NCI-H2107 treated with DMSO at 0.1 percent for 48 hours (cell line): Measurements from ENCODE around the gene RPL22.

Experiments used
- DNase-seq: peaks from one replicate; lab custom pipeline; 2025; ENCODE audit not compliant: unreplicated experiment; lab: John Stamatoyannopoulos, UW

Gene RPL22

DNA sequence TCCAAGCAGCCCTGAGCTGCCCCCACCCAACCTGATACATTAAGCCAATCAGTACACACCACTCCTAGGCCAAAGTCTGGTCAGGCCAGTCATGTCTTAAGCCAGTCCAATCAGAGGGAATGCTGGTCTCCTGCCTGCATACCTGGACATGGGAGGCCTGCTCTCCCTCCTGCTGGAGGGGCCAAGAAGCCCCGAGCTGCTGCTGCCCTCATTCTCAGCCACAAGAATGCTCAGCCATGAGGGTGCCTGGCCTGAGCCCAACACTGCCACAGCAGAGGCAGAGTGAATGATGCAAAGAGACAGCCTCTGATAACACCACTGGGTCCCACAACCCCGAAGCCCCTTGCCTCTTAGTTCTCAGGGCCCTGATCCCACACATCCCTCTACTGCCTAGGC, 42.3 kb downstream of the RPL22 start:
- no peak for DNase-seq

DNA sequence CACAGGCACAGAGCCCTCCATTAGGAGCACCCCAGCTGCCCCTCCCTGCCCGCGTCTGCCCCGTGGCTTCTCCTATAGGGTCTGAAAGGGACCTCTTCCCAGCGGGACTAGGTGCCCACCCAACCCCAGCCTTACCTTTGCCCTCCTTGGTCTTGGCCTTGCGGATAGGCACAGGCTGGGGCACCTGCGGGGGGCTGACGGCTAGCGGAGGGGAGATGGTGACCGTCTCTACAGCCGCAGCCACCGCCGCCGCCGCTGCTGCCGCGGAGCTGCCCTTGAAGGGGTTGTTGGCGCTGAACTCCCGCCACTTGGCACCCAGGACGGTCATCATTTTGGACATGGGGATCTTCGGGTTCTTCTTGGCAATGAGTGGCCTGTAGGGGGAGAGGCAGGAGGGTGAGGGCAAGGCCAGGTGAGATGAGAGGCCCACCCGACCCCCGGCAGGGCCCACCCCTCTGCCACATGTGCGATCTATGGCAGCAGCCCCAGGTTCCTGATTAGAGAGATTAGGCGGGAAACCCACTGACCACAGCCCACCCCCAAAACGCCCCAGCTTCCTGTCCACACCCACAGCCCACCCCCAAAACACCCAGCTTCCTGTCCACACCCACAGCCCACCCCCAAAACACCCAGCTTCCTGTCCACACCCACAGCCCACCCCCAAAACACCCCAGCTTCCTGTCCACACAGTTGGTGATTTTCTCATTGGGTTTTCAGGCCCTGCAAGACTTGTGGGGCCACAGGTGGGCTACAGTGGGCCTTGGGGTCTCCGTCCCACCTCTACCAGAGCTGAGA, 44.7 kb downstream of the RPL22 start:
- no peak for DNase-seq

DNA sequence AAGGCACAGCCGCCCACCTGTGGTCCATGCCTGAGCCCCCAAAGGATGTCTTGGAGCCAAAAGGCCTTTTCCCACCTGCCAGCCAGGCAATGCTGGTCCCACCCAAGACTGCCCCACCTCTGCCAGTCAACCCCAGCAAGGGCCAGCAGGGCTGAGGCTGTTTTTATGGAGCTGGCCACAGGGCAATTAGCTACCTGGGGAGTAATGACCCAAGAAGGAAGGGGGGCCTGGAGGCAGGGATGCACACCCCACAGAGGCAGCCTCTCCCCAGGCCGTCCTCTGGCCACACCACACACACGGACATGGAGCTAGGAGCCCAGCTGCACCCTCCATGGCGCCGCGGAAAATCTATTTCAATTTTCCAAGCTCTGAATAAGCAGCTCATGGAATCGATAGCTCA, 46.5 kb downstream of the RPL22 start:
- no peak for DNase-seq

DNA sequence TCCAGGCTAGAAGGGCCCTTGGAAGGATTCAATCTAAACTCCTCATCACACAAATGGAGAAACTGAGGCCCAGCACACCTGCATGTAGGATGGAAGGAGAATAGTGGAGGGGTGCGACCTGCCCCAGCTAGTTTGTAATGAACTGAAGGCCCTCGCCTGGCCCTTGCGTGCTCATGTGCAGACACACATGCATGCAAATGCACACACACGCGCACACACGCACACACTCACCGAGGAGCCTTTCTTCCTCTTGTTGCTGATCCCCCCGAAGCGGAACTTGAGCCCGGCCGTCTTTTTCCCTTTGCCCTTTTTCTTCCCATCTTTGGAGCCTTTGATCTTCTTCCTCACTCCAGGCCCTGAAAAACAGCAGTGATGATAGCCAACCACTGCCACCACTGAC, 47.2 kb downstream of the RPL22 start:
- DNase-seq: no peak

DNA sequence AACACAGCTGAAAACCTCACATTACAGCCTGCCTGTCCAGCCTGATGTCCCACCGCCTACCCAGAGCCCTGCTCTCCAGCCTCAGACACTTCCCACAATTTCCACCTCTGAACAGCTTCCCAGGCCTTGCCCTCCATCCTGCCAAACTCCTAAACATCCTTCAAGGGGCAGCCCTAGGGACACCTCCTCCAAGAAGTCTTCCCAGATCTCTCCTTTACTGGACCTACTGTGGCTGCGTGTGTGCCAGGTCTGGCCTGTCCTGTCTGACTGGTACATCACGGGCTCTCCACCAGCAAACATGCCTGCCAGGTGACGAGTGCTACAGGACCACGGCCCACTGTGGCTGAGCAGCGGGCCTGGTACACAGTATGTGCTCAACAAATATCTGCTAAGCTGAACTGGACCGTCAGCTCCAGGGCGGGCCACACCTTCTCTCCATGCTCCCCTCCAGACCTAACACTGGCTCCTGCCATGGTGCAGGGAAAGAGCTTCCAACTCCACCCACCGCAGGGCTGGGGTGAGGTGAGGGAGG, 48.0 kb downstream of the RPL22 start:
- DNase-seq: no peak

DNA sequence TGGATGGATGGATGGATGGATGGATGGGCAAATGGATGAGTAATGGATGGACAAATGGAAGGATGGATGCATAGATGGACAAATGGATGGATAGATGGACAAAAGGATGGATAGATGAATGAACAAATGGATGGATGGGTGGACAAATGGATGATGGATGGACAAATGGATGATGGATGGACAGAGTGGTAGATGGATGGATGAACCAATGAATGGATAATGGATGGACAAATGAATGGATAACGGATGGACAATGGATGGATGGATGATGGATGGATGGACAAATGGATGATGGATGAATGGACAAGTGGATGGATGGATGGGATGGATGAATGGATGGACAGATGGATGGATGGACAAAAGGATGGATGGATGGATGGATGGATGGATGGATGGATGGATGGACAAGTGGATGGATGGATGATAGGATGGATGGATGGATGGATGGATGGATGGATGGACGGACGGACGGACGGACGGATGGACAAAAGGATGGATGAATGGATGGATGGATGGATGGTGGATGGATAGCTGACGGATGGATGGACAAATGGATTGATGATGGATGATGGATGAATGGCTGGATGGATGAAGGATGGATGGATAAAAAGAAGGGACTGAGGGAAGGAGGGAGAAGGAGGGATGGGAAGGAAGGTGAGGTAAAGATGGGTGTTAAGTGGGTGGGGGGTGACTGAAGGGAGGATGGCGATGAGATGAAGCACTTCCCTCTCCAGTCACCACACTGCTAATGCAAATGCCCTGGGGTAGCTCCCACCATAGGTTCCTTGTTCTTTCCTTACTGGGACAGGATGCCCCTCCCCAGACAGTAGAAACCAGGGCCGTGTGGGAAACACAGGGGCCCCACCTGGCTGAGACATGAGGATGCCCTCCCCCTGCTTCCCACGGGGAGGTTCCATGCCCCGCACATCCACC, 49.1 kb downstream of the RPL22 start:
- no peak for DNase-seq

DNA sequence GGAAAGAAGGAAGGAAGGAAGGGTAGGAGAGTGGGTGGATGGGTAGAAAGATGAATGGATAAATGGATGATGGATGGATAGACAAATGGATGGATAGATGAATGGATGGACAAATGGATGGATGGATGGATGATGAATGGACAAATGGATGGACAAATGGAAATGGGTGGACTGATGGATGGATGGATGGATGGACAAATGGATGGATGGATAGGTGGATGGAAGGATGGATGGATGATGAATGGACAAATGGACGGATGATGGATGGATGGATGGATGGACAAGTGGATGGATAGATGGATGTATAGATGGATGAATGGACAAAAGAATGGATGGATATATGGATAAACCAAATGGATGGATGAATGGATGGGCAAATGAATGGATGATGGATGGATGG, 49.8 kb downstream of the RPL22 start:
- no peak for DNase-seq

DNA sequence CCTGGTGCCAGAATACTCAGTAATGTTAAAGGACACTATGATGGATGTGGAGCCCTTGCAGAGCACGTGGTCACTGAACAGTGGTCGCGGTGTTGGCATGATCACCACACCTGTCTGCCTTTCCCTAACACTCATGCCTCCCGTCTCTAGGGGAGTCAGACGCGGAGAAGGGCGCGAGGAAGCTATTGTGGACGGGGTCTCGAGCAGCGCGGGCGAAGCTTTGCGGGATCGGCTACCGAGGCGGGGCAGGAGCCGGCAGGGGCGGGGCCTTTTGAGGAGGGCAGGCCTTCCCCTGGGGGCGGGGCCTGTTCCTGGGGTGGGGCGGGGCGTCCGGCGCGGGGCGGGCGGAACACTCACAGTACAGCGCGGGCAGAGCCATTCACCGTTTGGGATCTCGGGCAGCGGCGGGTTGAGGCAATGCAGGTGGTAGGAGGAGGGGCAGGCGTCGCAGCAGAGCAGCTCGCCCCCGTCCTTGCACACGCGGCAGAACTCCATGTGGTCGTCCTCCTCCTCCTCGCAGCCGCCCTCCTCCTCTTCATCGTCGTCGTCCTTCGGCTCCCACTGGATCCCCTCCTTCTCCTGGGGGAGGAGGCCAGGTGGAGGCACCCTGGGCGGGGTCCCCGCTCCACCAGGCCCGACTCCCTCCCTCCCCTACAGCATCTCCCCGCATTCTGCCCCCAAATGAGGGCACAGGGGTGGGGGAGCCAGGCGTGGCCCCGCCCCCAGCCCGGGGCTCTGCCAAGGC, 50.7 kb downstream of the RPL22 start:
- DNase-seq: no peak

DNA sequence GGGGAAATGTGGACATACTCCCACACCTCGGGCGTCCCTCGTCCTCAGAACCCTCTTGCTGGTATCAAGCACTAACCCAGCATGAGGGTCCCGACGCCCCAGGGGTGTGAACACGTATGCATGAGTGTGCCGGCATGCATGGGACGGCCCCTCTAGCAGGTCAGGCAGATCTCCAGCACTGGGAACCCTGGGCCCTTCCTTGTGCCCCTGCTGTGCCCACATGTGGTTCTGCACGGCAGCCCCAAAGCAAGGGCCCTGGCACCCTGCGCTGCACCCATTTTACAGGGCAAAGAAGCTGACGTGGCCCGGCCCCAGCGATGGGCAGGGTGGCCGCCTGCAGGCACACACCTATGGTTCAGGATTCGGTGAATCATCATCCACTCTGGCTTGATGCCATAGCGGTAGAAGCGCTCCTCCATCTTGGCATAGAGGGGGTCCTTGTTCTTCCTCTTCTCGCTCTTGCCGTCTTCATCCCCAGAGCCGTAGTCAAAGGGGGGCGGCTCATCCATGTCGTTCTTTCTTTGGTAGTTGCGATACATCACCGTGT, 53.5 kb downstream of the RPL22 start:
- DNase-seq: no peak

DNA sequence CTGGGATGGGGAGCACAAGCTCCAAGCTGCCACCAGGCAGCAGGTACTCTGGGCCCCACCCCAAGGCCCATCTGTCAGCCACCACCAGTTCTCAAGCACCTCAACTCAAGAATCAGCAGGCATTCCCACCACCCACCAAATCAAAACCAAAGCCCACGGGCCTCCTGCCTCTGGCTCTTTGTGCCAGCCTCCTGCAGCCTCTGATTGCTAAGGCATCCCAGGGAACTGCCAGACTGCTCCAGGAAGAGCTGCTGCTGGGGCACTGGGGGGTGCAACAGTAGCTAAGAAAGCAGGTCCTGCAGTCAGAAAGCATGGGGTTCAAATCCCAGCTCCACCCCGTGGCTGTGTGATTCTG, 54.0 kb downstream of the RPL22 start:
- DNase-seq: no peak

DNA sequence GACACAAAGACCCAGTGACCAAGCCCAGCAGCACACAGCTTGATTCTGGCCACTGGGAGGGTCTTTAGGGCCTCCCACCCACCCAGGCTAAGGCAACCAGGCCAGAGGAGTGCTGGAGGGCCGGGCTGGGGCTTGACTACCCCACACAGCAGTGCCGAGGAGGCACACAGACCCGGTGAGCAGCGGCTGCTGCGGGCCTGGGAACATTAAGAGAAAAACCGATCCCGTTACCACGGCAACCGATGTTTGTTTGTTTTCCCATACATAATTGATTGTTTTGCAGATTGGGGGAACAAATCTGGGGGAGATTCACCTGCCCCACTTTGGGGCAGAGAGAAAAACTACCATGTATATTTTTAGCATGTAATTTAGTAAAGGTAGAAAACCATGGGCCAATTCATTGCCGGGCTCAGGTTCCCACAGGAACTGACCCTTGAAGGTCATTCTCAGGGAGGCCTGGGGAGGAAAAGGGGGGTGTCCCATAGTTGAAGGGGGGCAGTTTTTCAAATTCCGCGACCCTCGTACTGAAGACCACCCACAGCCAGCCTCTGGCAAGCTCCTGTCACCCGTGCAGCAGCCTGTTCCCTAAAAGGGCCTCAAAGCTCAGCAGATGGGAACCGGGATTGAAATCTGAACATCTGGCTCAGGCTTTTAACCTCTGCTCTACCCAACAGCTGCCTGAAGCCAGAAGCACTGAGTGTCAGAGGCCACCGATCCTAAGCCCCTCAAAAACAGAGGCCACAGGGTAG, 54.6 kb downstream of the RPL22 start:
- no peak for DNase-seq

DNA sequence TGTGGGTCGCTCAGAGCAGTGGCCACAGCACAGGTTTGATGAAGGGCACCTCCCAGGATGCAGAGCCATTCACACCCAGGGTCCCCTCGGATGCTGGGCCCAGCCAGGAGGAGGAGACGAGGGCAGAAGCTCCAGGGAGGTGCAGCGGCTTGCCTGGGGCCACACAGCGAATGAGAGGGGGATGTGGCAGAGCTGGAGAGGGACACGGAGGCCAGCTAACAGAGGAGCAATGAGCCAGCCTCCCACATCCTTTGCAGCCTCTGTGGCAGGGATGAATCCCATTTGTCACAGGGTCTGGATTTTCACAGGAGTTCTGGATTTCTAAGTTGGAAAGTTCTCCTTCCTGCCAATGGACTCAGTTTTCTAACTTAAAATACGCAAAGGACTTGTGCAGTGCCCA, 55.2 kb downstream of the RPL22 start:
- no peak for DNase-seq

DNA sequence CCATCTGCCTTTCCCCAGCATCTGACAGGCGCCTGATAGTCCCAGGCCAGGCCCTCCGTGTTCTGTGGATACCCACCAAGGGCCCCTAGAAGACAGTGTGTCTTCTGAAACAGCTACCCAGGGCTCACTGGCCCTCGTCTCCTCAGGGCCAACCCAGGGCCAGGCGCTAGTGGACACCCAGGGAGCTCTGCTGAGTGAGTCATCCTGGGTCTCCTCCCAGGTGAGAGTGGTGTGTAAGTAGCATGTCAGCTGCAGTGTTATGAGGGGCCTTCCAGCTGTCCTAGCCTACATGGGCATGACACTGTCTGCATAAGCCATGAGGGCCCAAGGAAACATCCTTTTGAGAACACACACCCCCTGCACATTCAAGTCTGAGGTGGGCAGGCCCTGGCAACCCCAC, 56.0 kb downstream of the RPL22 start:
- no peak for DNase-seq

DNA sequence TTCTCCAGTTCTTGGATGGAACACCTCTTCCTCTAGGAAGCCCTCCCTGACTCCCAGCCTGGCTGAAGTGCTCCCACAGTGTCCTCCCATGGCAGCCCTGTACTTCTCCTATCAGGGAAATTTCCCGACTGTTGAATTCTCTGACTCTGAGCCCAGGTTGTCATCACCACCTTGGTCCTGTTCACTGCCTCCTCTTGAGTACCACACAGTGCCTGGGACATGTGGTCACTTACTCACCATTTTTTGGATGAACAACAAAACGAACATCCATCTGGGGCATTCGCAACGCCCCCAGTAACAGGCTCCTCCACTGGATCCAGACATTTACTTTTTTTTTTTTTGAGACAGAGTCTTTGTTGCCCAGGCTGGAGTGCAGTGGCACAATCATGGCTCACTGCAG, 56.7 kb downstream of the RPL22 start:
- no peak for DNase-seq

DNA sequence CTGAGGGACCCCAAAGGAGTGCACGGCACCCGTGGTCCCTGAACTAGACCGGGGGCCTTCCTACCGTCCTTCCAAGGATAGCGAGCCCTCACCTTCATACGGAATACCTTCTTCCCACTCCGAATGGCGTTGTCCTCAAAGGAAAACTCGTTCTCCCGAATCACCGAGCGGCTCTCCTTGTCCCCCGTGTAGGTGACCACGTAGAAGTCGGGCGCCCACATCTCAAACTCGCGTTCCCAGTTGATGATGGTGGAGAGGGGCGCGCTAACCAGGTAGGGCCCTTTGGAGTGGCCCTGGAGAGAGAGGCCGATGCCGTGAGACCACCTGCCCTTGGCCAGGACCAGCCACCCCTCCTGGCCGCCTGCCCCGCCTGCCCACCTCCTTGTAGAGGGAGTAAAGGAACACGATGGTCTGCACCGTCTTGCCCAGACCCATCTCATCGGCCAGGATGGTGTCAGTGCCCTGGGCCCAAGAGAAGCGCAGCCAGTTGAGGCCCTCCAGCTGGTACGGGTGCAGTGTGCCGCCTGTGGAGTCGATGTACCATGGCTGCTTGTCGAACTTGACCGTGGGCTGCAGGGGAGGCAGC, 57.3 kb downstream of the RPL22 start:
- no peak for DNase-seq

DNA sequence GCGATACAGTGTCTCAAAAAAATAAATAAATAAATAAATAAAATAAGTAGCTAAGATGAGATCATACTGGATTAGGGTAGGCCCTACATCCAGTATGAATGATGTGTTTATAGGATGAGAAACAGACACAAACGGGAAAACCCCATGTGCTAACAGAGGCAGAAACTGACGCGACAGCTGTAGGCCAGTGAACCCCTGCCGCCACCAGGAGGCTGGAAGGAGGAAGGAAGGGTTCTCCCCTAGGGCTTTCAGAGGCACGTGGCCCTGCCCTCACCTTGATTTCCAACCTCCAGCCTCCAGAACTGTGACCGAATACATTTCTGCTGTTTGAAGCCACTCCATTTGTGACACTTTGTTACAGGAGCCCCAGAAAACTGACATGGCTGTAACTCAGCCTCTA, 57.8 kb downstream of the RPL22 start:
- DNase-seq: no peak

DNA sequence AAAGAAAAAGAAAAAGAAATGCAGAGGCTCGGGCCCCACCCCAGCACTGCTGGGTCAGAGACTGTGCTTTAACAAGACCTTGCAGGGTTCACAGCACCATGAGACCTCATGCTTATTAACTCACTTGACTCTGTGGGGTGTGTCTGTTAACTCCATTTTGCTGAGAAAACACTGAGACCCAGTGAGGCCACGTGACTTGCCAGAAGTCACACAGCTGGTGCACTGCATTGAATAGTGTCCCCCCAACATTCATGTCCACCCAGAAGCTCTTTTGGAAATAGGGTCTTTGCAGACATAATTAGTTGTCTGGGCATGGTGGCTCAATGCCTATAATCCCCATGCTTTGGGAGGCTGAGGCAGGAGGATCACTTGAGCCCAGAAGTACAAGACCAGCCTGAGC, 59.0 kb downstream of the RPL22 start:
- DNase-seq: no peak

DNA sequence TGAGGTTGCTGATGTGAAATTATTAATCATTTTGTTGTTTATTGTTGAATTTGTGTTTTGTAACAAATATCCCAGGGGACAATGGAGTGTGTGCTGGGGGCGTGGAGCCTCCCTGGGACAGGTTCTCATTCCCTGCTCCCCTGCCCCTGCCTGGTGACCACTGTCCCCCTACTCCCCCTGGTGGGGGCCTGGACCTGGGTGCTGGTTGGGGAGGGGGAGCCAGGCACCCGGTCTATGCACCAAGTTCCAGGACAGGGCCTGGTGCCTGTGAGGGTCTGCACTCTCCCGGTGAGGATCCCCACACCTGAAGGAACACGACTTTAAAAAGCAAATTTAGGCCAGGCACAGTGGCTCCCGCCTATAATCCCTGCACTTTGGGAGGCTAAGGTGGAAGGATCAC, 61.6 kb downstream of the RPL22 start:
- DNase-seq: no peak

DNA sequence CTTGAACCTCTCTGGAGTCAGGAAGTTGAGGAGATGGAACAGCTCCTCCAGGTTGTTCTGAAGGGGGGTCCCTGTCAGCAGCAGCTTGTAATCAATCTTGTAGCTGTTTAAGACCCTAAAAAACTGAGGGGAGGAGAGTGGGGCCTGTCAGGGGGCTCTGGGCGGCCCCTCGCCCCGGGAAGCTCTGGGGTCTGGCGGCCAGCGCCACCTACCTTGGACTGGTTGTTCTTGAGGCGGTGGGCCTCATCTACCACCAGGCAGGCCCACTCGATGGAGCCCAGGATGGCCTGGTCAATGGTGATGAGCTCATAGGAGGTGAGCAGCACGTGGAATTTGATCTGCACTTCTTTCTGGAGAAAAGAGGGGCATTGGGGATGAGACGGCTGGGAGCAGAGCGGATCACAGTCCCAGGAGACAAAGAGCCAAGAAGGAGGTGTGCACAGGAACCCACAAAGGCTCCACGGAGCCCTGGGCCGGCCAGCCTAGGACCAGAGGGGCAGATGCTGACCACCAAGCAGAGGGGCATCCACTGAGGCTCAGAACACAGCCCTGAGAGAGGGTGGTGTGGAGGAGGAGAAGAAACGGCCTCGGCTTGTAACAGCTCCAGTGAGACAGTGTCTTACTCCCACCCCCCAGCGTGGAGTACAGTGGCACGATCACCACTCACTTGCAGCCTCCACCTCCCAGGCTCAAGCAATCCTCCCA, 62.7 kb downstream of the RPL22 start:
- DNase-seq: no peak
